Calu3 (cell line): Measurements from ENCODE around the gene PITX1. TPM values are rescaled to one million over a fixed set of nuclear protein-coding genes. Genes with fewer than 3 reads are reported as not detected.

Experiments
- BruUV-seq: library from RNA; stranded (reverse); fragments of 400-500 nt; replicated peaks from 2 replicates; lab custom pipeline; 2021; lab: Mats Ljungman, UMichigan
- CTCF ChIA-PET: fragments of 300-600 bp; sonication (Branson Sonifier 250); formaldehyde crosslinking; loops from one replicate; lab custom pipeline; 2022; ENCODE audit warnings: antibody characterized with exemption; lab: Charles Lee
- DNase-seq: peaks from one replicate; pipeline ENCODE4 v3.0.0; 2022
- H3K27ac Mint-ChIP-seq: one replicate; pipeline ENCODE4 v1.8.0; 2022; ENCODE audit warnings: mixed read lengths; ENCODE audit not compliant: unreplicated experiment
- H3K27me3 Mint-ChIP-seq: one replicate; pipeline ENCODE4 v1.8.0; 2022; ENCODE audit warnings: mixed read lengths; ENCODE audit not compliant: unreplicated experiment
- H3K36me3 Mint-ChIP-seq: one replicate; pipeline ENCODE4 v1.8.0; 2022; ENCODE audit warnings: mild to moderate bottlenecking, moderate library complexity, mixed read lengths; ENCODE audit not compliant: insufficient read depth, unreplicated experiment
- H3K4me1 Mint-ChIP-seq: one replicate; pipeline ENCODE4 v1.8.0; 2022; ENCODE audit warnings: mild to moderate bottlenecking, low read depth, mixed read lengths; ENCODE audit not compliant: unreplicated experiment
- H3K4me3 Mint-ChIP-seq: one replicate; pipeline ENCODE4 v1.8.0; 2022; ENCODE audit warnings: mild to moderate bottlenecking, low read depth, moderate library complexity, mixed read lengths; ENCODE audit not compliant: unreplicated experiment
- H3K9me3 Mint-ChIP-seq: one replicate; pipeline ENCODE4 v1.8.0; 2022; ENCODE audit warnings: low read depth, mixed read lengths; ENCODE audit not compliant: unreplicated experiment
- CTCF ChIP-seq: fragments of 200-600 bp; IDR thresholded peaks from one replicate; pipeline ENCODE4 v1.8.0; 2022; ENCODE audit warnings: antibody characterized with exemption; ENCODE audit not compliant: unreplicated experiment
- intact Hi-C: fragments of 100-400 bp; cut with micrococcal nuclease; formaldehyde crosslinking; loops from one replicate; pipeline ENCODE4 v1.10.0; 2022; ENCODE audit not compliant: unreplicated experiment
- total RNA-seq: library from RNA; stranded (reverse); gene quantifications from 2 replicates; pipeline ENCODE4 v1.2.3, GENCODE V29; 2022

The PITX1 gene
- total RNA-seq, 1 experiment from 2014 or later: 12.1 TPM

- H3K27me3 Mint-ChIP-seq: peaks cover 64% of the 10 kb centered on the region
- intact Hi-C loops: no loop called here
- no peaks in the 10 kb centered on the region for H3K36me3 Mint-ChIP-seq
- H3K27ac Mint-ChIP-seq: no peak overlapping the region
- TF ChIP-seq CTCF: no peak
- no peak overlapping the region for H3K4me3 Mint-ChIP-seq
- no peaks in the 10 kb centered on the region for H3K9me3 Mint-ChIP-seq
- CTCF ChIA-PET: no interaction called here
- H3K4me1 Mint-ChIP-seq: no peaks in the 10 kb centered on the region
- DNase-seq: no peak
- BruUV-seq: no TSS peak
Observed at GRCh38 chr5:135041726-135042125, 7.7 kb upstream of the PITX1 start.

- H3K27me3 Mint-ChIP-seq: peaks cover 69% of the 10 kb centered on the region
- no peak for TF ChIP-seq CTCF
- BruUV-seq: no TSS peak
- DNase-seq: no peak
- H3K4me1 Mint-ChIP-seq: no peaks in the 10 kb centered on the region
- intact Hi-C loops: no loop called here
- no peaks in the 10 kb centered on the region for H3K36me3 Mint-ChIP-seq
- CTCF ChIA-PET: no interaction called here
- H3K27ac Mint-ChIP-seq: no peak overlapping the region
- no peak overlapping the region for H3K4me3 Mint-ChIP-seq
- no peaks in the 10 kb centered on the region for H3K9me3 Mint-ChIP-seq
Observed at GRCh38 chr5:135041145-135041587, 7.1 kb upstream of the PITX1 start.

GRCh38 chr5:135040333-135041144 lies 6.5 kb upstream of the PITX1 start:
- CTCF ChIA-PET: no interaction called here
- peaks cover 76% of the 10 kb centered on the region for H3K27me3 Mint-ChIP-seq
- no peak overlapping the region for H3K4me3 Mint-ChIP-seq
- intact Hi-C loops: no loop called here
- no peak overlapping the region for H3K27ac Mint-ChIP-seq
- H3K36me3 Mint-ChIP-seq: no peaks in the 10 kb centered on the region
- H3K4me1 Mint-ChIP-seq: no peaks in the 10 kb centered on the region
- TF ChIP-seq CTCF: no peak
- DNase-seq: no peak
- no TSS peak for BruUV-seq
- no peaks in the 10 kb centered on the region for H3K9me3 Mint-ChIP-seq

- H3K36me3 Mint-ChIP-seq: peaks cover 2% of the 10 kb centered on the region
- BruUV-seq: no TSS peak
- intact Hi-C loops: no loop called here
- H3K4me3 Mint-ChIP-seq: no peak overlapping the region
- peaks cover 81% of the 10 kb centered on the region for H3K27me3 Mint-ChIP-seq
- CTCF ChIA-PET: no interaction called here
- H3K27ac Mint-ChIP-seq: no peak overlapping the region
- H3K9me3 Mint-ChIP-seq: no peaks in the 10 kb centered on the region
- no peak for DNase-seq
- no peak for TF ChIP-seq CTCF
- peaks cover 4% of the 10 kb centered on the region for H3K4me1 Mint-ChIP-seq
Observed at GRCh38 chr5:135040034-135040332, 6.0 kb upstream of the PITX1 start.
